Activated CD4-positive, alpha-beta T cell treated with anti-CD3 and anti-CD28 coated beads, Interleukin-2, amount 50 U/mL, for 4 hours (primary cell): ENCODE results near the gene MYO7B.

Experiments
- DNase-seq, 2 experiments: peaks; one replicate each; pipeline ENCODE4 v3.0.0-alpha.2; 2020

Gene MYO7B

DNA sequence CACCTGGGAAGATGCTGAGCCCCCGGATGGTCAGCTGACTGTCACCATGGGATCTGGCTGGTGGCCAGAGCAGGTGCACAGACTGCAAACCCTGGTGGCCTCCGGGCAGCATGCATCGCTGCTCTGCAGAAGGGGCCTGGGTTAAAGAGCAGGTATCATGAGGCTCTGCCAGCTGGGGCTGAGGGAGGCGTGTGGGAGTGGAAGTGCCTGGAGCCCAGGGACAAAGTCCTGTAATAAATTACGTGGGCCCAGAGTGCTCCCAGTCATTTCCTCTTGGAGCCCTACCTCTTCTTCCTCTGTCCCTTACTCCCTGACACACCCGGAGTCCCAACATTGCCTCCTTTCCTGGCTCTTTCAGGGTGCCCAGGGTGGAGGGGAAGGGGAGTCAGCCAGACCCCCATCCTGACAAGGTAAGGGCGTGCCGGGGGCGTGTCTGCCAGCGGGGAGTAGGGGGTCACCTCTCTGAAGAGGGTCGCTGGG lies at the start of gene MYO7B:
Gene MYO7B, plus strand, starts transcription at position 262 of the 480 bp plus-strand sequence. CDS start 24,040 bp downstream, outside the sequence.
- no peak for DNase-seq

- DNase-seq, result no peak
Observed at GRCh38 chr2:127485694-127486071, 49.8 kb upstream of the MYO7B start.

DNA sequence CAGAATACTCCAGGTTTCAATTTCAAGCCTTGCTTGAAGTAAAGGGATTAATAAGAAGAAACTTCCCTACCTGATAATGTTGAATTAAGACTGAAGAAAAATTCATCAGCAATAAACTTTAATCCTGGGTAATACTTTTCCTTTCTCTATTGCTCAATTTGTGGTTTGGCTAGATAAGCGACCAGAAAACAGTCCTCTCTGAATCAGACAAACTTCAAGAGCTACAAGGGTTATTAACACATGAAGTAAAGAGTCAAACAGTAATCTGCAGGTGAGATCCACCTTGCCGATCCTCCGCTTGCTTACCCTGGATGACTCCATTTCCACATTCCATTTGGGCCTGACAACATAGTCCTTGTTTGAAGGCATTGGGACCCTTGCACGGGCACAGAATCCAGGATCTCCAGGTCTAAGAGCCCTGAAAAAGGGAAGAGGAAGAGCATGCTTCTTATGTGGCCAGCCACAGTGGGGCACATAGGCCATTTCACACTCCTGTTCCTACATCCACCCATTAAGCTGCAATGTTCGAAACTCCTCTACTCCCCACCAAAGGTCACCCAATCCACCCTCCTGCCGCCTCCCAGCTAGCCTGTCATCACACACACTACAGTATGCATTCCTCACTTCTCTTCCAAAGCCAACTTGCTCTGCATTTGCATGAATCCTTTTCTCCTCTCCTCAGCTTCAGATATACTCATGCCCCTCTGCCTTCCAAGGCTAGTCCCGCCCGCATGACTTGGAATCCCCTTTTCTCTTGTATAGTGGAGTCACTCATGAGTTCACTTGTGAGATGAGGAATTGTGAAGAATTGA lies 49.0 kb upstream of the MYO7B start:
- DNase-seq, result no peak

DNA sequence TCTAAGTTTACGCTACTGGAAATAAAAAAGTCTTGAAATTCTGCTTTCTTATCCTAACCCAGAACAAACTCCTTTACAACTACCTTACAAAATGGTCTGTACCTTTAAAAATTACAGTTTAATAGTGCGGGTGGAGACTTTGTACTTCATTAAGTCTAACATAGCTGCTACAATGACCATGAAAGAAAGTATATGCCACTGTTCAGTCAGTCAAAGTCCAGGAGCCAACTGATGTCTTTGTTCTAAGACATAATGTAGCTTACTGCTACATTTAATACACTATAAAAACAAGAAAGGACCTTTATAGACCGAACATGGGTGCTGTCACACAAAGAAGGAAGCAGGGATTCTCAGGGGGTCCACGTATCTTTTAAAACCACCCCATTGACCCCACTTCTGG lies 45.2 kb upstream of the MYO7B start:
- no peak for DNase-seq

- no peak for DNase-seq
Observed at GRCh38 chr2:127498386-127498785, 37.1 kb upstream of the MYO7B start.

- no peak for DNase-seq
Observed at GRCh38 chr2:127503491-127503890, 32.0 kb upstream of the MYO7B start.

GRCh38 chr2:127504552-127505430 lies 30.7 kb upstream of the MYO7B start:
- no peak for DNase-seq

- no peak for DNase-seq
Observed at GRCh38 chr2:127506510-127506909, 29.0 kb upstream of the MYO7B start.

GRCh38 chr2:127508023-127508630 lies 27.4 kb upstream of the MYO7B start:
- no peak for DNase-seq

DNA sequence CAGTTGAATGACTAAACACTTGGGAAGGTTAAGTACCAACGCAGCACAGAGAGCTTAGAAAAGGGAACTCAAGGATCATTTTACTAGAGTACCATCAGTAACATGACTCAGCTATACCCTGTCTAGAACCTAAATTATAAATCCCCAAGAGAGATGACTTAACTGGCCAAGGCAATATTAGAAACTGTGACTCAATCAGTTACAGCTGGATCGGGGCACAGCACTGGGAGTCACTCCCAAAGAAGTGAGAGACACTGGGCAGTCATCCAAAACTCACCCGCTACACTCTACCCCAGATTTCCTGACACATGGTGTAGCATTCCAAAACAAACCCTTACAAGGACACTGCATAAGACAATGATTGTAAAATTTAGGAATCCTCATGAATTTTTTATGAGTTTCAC lies 26.9 kb upstream of the MYO7B start:
- no peak for DNase-seq

GRCh38 chr2:127510073-127510472 lies 25.4 kb upstream of the MYO7B start:
- DNase-seq, result no peak

DNA sequence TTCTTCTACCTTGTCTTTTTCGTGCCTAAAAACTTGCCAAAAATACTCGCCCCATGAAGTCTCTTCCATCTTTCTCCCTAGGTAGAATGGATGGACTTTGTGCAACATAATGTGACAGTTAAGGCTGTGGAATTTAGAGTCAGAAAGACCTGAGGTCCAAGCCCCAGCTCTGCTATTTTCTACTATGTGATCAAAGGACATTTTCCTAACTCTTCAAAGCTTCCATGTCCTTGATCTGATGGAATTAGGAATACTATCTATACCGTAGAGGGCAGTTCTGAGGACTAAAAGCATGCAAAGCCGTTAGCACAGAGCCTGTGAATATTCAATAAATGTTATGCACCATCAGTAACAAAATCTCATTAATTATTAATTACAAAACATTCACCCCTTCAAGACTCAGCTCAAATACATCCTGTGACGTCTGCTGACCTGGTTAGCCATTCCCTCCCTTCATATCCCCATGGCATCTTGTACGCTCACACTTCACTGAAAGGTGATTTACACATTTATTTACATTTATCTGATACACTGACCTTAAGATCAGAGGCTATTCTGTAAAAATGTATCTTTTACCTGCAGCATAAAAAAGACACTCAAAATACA lies 24.3 kb upstream of the MYO7B start:
- no peak for DNase-seq

- no peak for DNase-seq
Observed at GRCh38 chr2:127511917-127512316, 23.6 kb upstream of the MYO7B start.

GRCh38 chr2:127512362-127512761 lies 23.1 kb upstream of the MYO7B start:
- DNase-seq, result no peak

DNA sequence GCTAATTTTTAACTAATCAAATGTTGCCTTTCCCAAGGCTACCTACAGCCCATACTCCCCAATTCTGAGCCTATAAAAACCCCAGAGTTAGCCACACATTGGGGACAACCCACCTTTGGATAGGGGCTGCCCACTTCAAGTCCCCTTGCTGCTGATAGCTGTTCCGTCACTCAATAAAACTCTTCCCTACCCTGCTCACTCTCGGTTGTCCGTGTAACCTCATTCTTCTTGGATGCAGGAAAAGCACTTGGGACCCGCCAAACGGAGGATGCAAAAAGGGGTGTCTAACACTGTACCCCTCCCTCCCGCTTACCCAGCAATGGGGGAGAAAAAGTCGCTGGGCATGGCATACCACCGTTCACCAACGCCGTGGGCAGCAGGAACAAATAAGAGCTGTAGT lies 21.4 kb upstream of the MYO7B start:
- no peak for DNase-seq

- no peak for DNase-seq
Observed at GRCh38 chr2:127514485-127514884, 21.0 kb upstream of the MYO7B start.

DNA sequence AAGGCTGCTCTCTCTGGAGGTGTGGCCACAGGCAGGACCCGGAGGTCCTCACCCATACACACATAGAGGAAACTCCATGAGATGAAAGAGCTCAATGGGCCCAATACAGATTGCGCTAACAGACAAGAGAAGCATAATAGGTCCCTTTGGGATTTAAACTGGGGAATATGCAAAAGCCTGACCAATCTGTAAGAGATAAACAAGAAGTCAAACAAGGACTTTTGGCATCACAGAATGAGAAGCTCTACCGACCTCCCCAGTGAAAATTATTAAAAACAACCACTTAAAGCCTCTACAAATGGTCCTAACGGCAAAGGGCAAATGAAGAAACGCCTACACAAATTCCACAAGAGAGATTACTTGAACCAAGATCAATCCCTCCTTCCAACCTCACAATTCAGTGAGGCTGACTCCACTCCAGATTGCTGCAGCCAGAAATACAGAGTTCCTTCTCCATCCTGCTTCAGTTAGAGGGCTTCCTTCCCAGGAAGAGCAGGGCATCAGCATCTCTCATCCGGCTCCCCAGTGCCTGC lies 20.0 kb upstream of the MYO7B start:
- DNase-seq, result no peak

DNA sequence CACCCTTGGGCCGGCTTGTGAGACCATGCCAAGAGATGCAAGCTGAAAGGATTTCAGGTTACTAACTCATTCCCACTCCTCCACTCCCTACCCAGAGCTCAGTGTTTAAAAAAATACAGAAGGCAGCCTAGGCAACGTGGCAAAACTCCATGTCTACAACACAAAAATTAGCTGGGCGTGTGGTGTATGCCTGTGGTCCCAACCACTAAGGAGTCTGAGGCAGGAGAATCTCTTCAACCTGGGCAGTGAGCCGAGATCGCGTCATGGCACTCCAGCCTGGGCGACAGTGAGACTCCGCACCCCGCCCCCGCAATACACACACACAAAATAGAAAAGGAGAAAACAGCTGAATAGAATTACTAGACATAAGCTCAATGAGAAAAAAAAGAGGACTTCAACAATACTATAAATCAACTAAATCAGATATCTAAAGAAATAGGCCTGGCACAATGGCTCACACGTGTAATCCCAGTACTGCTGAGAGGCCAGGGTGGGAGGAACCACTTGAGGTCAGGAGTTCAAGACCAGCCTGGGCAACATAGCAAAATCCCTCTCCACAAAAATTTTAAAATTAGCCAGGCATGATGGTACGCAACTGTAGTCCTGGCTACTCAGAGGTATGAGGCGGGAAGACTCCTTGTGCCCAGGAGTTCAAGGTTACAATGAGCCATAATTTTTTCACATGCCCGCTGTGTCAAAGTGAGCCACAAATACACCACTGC lies 19.3 kb upstream of the MYO7B start:
- no peak for DNase-seq

DNA sequence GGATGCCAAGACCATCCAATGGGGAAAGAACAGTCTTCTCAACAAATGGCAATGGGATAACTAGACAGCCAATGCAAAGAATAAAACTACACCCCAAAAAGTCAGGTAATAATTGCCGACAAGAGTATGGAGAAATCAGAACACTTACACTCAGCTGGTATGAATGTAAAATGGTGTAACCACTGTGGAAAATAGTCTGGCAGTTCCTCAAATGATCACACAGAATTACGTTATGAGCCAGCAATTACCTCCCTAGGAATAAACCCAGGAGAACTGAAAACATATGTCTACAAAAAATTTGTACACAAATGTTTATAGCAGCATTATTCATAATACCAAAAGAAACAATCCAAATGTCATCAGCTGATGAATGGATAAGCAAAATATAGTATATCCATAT lies 18.0 kb upstream of the MYO7B start:
- DNase-seq, result no peak

DNA sequence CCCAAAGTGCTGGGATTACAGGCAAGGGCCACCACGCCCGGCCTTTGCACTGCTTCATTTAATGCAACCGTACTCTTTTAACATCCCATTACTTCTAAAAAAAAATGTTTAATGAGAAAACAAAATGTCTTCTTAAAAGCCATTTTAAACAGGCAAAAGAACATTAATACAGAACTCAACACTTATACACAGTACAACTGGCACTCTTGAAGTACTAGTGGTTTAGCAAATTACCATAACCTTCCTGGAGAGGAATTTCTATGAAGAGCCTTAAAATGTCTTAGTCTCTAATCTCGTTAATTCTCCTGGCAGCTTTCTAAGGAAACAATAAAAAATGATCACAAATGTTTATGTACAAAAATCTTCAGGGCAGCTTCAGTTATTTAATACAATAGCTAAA lies 15.1 kb upstream of the MYO7B start:
- no peak for DNase-seq

DNA sequence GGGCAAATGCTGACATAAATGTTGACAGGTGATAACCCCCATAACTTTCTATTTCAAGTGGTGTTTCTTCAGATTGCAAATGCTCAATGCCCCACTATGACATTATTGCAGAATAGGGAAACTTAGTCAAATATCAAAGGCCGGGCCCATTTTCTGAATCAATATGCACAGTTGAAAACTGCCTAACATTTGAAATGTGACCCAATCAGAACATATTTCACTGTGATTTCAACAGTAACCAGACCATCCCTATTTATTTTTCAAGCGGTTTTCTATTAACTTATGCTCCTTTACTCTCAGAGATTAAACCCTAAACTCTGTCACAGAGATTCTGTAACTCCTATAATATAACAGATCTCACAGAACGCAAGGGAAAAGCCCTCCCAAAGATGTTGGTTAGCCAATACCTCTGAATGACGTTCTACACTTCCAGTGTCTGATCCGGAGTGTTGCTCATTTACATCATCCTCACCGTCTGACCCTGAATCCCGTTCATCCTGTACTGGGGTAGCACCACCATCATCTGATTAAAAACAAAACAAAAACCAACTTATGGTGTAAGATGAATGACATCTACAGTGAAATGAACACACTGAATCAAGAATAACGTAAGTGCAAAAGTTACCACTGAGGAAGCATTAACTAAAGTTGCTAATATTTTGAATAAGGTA lies 12.1 kb upstream of the MYO7B start:
- DNase-seq, result no peak
